H1 (cell line): ENCODE measurements around the gene ELMO1. TPM values are rescaled to one million over a fixed set of nuclear protein-coding genes. Genes with fewer than 3 reads are reported as not detected.

Experiments
- ATF2 ChIP-seq: IDR thresholded peaks from 2 replicates; pipeline ENCODE4 v1.6.1; 2012; ENCODE audit warnings: low read length, inconsistent platforms
- CBX8 ChIP-seq: fragments of 300-800, 300-1000 bp; sonication (generic); IDR thresholded peaks from 2 replicates; pipeline ENCODE4 v1.7.1; 2016; ENCODE audit warnings: low read depth, low read length, borderline replicate concordance
- HDAC6 ChIP-seq: IDR thresholded peaks from one replicate; pipeline ENCODE4 v1.7.1; 2012; ENCODE audit warnings: low read depth, mild to moderate bottlenecking, inconsistent platforms, low read length, moderate library complexity
- MAFK ChIP-seq: IDR thresholded peaks from 2 replicates; pipeline ENCODE4 v1.6.1; 2012; ENCODE audit warnings: low read depth, mild to moderate bottlenecking, improper control_type of control experiment, low read length
- POLR2AphosphoS5 ChIP-seq: IDR thresholded peaks from 2 replicates; pipeline ENCODE4 v1.6.1; 2011; ENCODE audit warnings: low read depth, low read length
- RFX5 ChIP-seq: IDR thresholded peaks from 2 replicates; pipeline ENCODE4 v1.6.1; 2011; ENCODE audit warnings: low read depth, low read length, improper control_type of control experiment, borderline replicate concordance
- SIN3A ChIP-seq, 2 experiments: IDR thresholded peaks in 1 of 2; conservative IDR thresholded peaks in 1 of 2; 2 replicates each; pipeline ENCODE4 v1.6.1; 2011 to 2012; ENCODE audit warnings: low read length in 2 of 2, improper control_type of control experiment in 1 of 2, low read depth in 1 of 2, mild to moderate bottlenecking in 1 of 2
- polyA plus RNA-seq, 7 experiments: library from polyadenylated mRNA; depleted of rRNA in 3 of 7; stranded (reverse) in 5 of 7; unstranded in 2 of 7; fragments of >200 nt in 5 of 7; fragments of 200-250 nt in 2 of 7; gene quantifications; 1 replicate in 5 of 7; 2 replicates in 1 of 7; 4 replicates in 1 of 7; pipeline versions ENCODE4 v1.2.1 to v1.2.3, GENCODE V29; 2011 to 2013; ENCODE audit warnings: missing spikeins in 2 of 7, mixed read lengths in 2 of 7
- total RNA-seq: library from RNA; stranded (reverse); fragmentation: NEBNext Ultra II Directional; extraction: Animal tissue kit (Norgen Biotek cat#: 25700); gene quantifications from 2 replicates; pipeline ENCODE4 v1.2.1, GENCODE V29; 2021

The ELMO1 gene
- total and polyA plus RNA-seq, 2 of the 8 experiments (the other 6 are each of a cell fraction or from before 2014, with no cell fraction given) = 18.4 to 21.0 TPM

DNA sequence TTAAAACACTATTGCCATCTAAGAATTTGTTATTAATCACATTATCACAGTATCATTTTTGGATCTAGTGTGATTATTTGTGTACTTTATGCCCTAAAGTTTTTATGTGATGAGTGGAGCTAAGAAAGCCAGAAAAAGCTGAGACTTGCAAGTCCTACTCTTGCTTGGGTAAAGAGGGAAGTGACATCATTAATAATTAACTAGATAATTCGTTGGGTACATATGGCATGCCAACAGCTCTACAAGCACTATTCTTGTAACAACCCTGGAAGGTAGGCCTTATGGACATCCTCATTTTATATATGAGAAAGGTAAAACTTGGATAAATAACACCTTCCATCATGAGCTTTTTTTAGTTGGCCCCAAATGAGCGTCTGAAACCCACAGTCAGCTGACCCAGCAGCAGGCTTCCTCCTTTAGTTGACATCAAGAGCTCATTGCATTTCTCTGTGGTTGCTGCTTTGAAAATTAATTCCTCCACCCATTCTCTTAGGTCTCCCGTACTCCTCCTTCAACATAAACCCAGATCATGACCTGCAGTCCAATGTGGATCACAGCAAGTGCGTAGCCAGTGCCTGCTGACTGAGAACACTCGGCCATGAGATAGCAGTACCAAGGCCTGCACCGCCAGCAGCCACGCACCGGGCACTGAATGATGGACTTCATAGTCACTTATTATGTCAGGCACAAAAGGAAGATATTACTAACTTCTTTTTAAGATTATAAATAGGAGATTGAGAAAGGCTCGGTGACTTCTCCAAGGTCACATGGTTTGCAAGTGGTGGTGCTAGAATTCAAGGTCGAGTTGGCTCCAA lies 432.4 kb downstream of the ELMO1 start (continued):
- TF ChIP-seq HDAC6 = no peak
- TF ChIP-seq ATF2 = no peak
- no peak for TF ChIP-seq POLR2AphosphoS5
- no peak for TF ChIP-seq SIN3A (conservative IDR thresholded peaks at IDR 0.05 in 1 of 2, IDR thresholded peaks at IDR 0.05 in 1 of 2; ENCODE audit: low read depth in 1 of 2, low read length in 2 of 2)
- TF ChIP-seq CBX8 = no peak
- no peak for TF ChIP-seq RFX5
- TF ChIP-seq MAFK = no peak
